Coronary artery (tissue), 2 donors: Measurements from ENCODE around the gene DCST2.

ENCODE experiments used
- DNase-seq: peaks from one replicate; pipeline ENCODE4 v3.0.0-alpha.2; 2017; ENCODE audit warnings: low spot score
- H3K27ac ChIP-seq, 2 donors: fragments of 200-600 bp; sonication (generic); one replicate each; pipeline ENCODE4 v1.5.1; 2016 to 2019
- H3K4me3 ChIP-seq: fragments of 200-600 bp; sonication (generic); 2 replicates; pipeline ENCODE4 v1.5.1; 2016; ENCODE audit warnings: mild to moderate bottlenecking, moderate library complexity
- TF ChIP-seq, protein P1 (sequence below): fragments of 200-600 bp; sonication (generic); IDR thresholded peaks from one replicate; pipeline ENCODE4 v1.5.1; 2019; ENCODE audit warnings: antibody characterized with exemption

The DCST2 gene

DNA sequence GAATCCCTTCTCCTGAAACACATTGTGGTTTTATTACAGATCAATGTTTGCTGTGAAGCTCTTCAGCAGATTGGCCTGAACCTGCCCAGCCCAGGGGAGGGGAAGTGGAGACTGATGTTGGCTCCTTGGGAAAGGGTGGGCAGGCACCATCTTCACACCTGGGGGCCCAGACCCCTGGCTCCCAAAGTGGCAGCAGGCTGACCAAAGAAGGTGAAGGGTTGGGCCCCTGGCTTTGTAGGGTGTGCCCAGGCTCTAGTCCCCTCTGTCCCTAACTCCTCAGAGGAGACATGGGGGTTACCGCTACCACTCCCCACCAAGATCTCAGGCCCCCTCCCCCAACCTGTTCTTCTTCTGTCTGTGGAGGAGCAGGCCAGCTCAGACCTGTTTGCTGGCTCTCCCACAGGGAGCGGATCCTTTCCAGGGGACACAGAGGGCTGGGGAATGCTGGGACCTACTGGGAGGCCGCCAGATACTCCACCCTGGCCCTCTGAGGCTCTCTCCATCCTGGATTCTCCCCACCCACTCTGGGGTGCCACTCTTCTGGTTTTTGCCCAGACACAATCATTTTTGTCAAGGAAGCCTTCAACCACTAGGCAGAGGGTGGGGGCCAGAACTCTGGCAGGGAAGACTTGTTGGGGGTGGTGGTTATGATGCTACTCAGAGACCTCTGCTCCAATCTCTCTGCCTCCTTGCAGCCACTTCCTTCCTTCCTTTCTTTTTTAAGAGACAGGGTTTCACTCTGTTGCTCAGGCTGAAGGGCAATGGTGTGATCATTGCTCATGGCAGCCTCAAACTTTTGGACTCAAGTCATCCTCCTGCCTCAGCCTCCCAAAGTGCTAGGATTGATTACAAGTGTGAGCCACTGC lies 40.0 kb upstream of the DCST2 start:
- H3K27ac ChIP-seq: no peak overlapping the region
- TF ChIP-seq, protein P1, sequence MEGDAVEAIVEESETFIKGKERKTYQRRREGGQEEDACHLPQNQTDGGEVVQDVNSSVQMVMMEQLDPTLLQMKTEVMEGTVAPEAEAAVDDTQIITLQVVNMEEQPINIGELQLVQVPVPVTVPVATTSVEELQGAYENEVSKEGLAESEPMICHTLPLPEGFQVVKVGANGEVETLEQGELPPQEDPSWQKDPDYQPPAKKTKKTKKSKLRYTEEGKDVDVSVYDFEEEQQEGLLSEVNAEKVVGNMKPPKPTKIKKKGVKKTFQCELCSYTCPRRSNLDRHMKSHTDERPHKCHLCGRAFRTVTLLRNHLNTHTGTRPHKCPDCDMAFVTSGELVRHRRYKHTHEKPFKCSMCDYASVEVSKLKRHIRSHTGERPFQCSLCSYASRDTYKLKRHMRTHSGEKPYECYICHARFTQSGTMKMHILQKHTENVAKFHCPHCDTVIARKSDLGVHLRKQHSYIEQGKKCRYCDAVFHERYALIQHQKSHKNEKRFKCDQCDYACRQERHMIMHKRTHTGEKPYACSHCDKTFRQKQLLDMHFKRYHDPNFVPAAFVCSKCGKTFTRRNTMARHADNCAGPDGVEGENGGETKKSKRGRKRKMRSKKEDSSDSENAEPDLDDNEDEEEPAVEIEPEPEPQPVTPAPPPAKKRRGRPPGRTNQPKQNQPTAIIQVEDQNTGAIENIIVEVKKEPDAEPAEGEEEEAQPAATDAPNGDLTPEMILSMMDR: no peak
- no peak overlapping the region for H3K4me3 ChIP-seq
- no peak for DNase-seq

- H3K27ac ChIP-seq: no peak overlapping the region
- H3K4me3 ChIP-seq: no peak overlapping the region
- no peak for DNase-seq
- TF ChIP-seq, protein P1: no peak
These were observed 39.1 kb upstream of the DCST2 start for GRCh38 chr1:155072531-155073289.

GRCh38 chr1:155071701-155072100 lies 38.1 kb upstream of the DCST2 start:
- H3K27ac ChIP-seq: peak overlapping the region in 1 of 2 donors; percentile 79
- TF ChIP-seq, protein P1: no peak
- H3K4me3 ChIP-seq: no peak overlapping the region
- no peak for DNase-seq

DNA sequence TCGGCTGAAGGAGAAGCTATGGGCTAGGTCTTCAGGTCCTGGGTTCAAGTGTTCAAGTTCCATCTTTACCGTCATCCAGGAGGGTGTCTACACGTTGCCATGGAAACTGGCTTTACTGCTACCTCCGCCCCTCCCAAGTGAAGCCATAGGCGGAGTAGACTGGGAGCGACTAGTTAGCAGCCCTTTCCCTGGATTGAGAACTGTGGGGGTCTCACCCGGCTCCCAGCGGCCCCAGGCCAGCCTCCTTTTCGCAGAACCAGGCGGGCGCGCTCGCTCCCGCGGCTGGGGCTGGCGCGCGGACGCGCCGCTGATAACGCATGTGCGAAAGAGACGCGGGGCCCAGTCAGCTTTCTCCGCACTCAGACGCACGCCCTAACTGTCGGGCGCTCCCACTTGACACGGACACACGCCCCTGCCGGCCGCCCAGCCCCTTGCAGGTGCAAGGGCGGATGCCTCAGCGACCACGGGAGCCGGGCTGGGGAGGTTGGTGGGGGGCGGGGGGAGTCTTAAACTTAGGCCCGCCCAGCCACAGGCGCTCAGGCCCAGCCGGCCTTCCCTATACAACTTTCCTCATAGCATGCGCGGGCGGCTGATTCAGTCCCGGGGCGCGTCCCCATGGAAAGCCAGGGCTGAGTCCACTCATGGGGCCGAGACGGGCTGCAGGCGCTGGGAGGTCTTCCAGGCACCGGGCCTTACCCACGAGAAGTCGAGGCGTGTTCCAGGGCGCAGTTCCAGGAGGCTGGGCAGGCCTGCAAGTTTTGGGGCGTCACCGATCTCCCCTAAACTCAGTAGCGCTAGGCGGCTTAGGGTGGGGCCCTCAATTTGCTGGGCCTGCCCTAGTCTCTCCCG lies 37.4 kb upstream of the DCST2 start:
- Histone ChIP-seq H3K4me3 (peak overlapping the region; percentile 72), H3K27ac (peak overlapping the region in 1 of 2 donors; percentile 79)
- DNase-seq: peak; percentile 82
- TF ChIP-seq, protein P1: no peak

DNA sequence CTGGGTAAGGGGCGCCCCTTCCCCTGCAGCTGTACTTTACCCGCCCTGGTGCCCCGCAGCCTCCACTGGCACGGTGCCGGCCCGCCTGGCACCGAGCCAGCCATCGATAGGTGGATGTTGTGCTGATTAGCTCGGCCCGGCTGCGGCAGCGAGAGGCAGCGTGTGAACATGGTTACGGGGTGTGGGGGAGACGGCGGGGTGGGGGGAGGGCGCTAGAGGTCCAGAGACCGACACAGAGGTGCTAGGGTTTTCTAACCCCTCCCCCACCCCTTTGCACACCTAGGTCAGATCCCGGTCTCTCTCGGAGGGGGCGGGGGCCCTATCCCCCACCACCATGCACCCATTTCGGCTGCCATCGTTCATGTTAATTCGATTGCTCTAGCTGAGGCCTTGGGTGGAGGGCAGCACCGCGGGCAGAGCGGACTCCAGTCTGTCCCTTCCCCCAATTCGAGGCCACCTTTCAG lies 36.6 kb upstream of the DCST2 start:
- TF ChIP-seq, protein P1: no peak
- Histone ChIP-seq H3K27ac (no peak overlapping the region), H3K4me3 (peak overlapping the region; percentile 72)
- no peak for DNase-seq

DNA sequence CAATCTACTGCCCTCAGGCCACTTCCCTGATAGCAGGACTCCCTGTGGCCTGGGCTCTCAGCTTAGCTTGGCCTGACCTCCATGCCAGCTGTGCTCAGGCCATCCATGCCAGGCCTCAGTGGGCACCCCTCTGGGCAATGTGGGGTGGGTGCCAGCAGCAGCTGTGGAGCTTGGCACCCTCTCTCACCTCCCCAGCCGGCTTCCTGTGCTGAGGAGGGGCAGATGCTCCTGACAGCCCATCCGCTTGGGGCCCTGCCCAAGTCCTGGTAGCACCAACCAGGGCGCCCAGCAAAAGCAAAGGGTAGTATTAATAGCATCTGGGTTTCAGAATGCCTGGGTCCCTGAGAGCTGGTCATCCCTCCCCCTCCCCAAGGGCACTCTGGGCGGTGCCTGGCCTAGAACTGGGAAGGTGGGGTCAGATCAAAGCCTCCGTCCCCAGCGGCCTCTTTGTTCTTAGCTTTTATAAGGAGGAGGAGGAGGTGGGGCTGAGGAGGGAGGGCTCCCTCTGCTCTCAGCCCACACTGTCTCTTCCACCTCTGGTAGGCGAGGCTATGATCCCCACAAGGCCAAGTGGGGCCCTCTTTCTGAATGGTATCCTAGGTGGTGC lies 36.1 kb upstream of the DCST2 start:
- Histone ChIP-seq H3K4me3 (no peak overlapping the region), H3K27ac (no peak overlapping the region)
- TF ChIP-seq, protein P1: no peak
- no peak for DNase-seq
